K562 (cell line): Measurements from ENCODE around the gene DDAH2. TPM values are rescaled to one million over a fixed set of nuclear protein-coding genes. Genes with fewer than 3 reads are reported as not detected.

Experiments
- DMBX1 ChIP-seq: fragments of 250-450 bp; sonication (Bioruptor Pico); IDR thresholded peaks from 2 replicates; pipeline ENCODE4 v1.8.0; 2022; ENCODE audit warnings: inconsistent platforms, mild to moderate bottlenecking, moderate library complexity, borderline replicate concordance
- EWSR1 ChIP-seq: fragments of 450-650 bp; IDR thresholded peaks from 2 replicates; pipeline ENCODE4 v1.6.1; 2018; ENCODE audit warnings: borderline replicate concordance, mild to moderate bottlenecking, low read depth, moderate library complexity; ENCODE audit not compliant: partially characterized antibody
- HNRNPLL ChIP-seq: fragments of 200-400 bp; formaldehyde crosslinking; IDR thresholded peaks from 2 replicates; pipeline ENCODE4 v1.6.1; 2017; ENCODE audit warnings: low read length, low read depth, mild to moderate bottlenecking; ENCODE audit not compliant: poor library complexity, severe bottlenecking
- LARP7 ChIP-seq: fragments of 450-650 bp; IDR thresholded peaks from 2 replicates; pipeline ENCODE4 v1.6.1; 2016
- RHOXF2B ChIP-seq: fragments of 250-450 bp; sonication (Bioruptor Pico); conservative IDR thresholded peaks from 2 replicates; pipeline ENCODE4 v1.5.1; 2021
- ZNF134 ChIP-seq: fragments of 250-450 bp; sonication (Bioruptor Pico); conservative IDR thresholded peaks from 2 replicates; pipeline ENCODE4 v1.4.0; 2020
- polyA plus RNA-seq, 8 experiments: library from polyadenylated mRNA; depleted of rRNA in 4 of 8; stranded (reverse) in 5 of 8; unstranded in 3 of 8; fragments of >200 nt; fragmentation: Nextera tagmentation in 2 of 8; fragmentation: Illumina TruSeq in 1 of 8; extraction: Ambion mirVana in 2 of 8; extraction: Trizol in 1 of 8; gene quantifications; 2 replicates each; pipeline versions ENCODE4 v1.2.1 to v1.2.3, GENCODE V29; 2011 to 2014; ENCODE audit warnings: inconsistent platforms in 1 of 8, missing spikeins in 1 of 8
- total RNA-seq, 7 experiments: library from RNA; depleted of rRNA in 6 of 7; stranded (reverse); fragments of >200 nt in 6 of 7; fragmentation: Illumina TruSeq in 2 of 7; extraction: Trizol in 2 of 7; gene quantifications; 2 replicates each; pipeline versions ENCODE4 v1.2.1 to v1.2.3, GENCODE V29; 2011 to 2021; ENCODE audit warnings: low replicate concordance in 1 of 7
- TF ChIP-seq, protein P1 (sequence below): fragments of 150-350 bp; conservative IDR thresholded peaks from 2 replicates; pipeline ENCODE4 v1.6.1; 2014; ENCODE audit warnings: low read length
- TF ChIP-seq, protein P2 (sequence below): sonication (generic); formaldehyde crosslinking; IDR thresholded peaks from 2 replicates; pipeline ENCODE4 v1.8.1; 2023; ENCODE audit warnings: mild to moderate bottlenecking, missing genetic modification reagents, moderate library complexity
- TF ChIP-seq, protein P3 (sequence below), 2 experiments: fragments of 450-650 bp in 1 of 2; sonication (generic) in 1 of 2; formaldehyde crosslinking; conservative IDR thresholded peaks; 2 replicates each; pipeline versions ENCODE4 v1.4.0 to v1.8.1; 2020 to 2022; ENCODE audit warnings: mild to moderate bottlenecking in 1 of 2, missing genetic modification reagents in 1 of 2
- TF ChIP-seq, protein P4 (sequence below): fragments of 450-650 bp; formaldehyde crosslinking; IDR thresholded peaks from 2 replicates; pipeline ENCODE4 v1.4.0; 2020; ENCODE audit warnings: mild to moderate bottlenecking, moderate library complexity
- TF ChIP-seq, protein P5 (sequence below): sonication (generic); formaldehyde crosslinking; IDR thresholded peaks from 2 replicates; pipeline ENCODE4 v1.8.0; 2022; ENCODE audit warnings: mild to moderate bottlenecking, missing genetic modification reagents
- TF ChIP-seq, protein P6 (sequence below): sonication (generic); formaldehyde crosslinking; IDR thresholded peaks from 2 replicates; pipeline ENCODE4 v1.8.1; 2022; ENCODE audit warnings: missing genetic modification reagents
- TF ChIP-seq, protein P7 (sequence below): fragments of 450-650 bp; formaldehyde crosslinking; IDR thresholded peaks from 2 replicates; pipeline ENCODE4 v1.4.0; 2022; ENCODE audit warnings: mild to moderate bottlenecking, moderate library complexity

The DDAH2 gene
- total and polyA plus RNA-seq, 9 of the 15 experiments (the other 6 are each of a cell fraction or from before 2014, with no cell fraction given): 1.8 to 45.4 (median 21.4) TPM

DNA sequence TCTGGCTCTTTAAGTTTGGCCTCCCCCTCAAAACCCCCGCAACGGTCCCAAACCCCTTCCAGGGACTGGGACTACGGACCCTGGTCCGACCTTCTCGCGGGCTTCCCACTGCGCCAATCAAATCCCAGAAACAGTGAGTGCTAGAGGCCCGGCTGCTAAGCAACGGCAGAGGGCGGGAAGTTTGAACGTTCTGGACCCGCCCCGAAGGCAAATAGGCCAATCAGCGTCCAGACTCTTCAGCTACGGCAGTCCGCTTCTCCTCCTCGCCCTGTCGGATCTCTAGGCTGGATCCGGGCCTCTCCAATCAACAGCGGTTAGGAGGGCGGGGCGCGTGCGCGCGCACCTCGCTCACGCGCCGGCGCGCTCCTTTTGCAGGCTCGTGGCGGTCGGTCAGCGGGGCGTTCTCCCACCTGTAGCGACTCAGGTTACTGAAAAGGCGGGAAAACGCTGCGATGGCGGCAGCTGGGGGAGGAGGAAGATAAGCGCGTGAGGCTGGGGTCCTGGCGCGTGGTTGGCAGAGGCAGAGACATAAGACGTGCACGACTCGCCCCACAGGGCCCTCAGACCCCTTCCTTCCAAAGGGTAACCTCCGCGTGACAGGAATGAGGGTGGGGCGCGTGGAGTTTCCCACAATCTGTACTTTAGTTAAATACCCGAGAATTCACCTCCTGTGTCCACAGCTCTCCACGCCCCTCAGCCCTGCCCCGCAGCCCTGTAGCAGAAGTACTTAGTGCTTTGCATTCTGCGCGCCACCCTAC is 10.7 kb upstream of the DDAH2 start, which contains the start of gene MSH5 (continued):
- TF ChIP-seq, protein P1, sequence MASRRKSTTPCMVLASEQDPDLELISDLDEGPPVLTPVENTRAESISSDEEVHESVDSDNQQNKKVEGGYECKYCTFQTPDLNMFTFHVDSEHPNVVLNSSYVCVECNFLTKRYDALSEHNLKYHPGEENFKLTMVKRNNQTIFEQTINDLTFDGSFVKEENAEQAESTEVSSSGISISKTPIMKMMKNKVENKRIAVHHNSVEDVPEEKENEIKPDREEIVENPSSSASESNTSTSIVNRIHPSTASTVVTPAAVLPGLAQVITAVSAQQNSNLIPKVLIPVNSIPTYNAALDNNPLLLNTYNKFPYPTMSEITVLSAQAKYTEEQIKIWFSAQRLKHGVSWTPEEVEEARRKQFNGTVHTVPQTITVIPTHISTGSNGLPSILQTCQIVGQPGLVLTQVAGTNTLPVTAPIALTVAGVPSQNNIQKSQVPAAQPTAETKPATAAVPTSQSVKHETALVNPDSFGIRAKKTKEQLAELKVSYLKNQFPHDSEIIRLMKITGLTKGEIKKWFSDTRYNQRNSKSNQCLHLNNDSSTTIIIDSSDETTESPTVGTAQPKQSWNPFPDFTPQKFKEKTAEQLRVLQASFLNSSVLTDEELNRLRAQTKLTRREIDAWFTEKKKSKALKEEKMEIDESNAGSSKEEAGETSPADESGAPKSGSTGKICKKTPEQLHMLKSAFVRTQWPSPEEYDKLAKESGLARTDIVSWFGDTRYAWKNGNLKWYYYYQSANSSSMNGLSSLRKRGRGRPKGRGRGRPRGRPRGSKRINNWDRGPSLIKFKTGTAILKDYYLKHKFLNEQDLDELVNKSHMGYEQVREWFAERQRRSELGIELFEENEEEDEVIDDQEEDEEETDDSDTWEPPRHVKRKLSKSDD: peak; percentile 76
- no peak for TF ChIP-seq EWSR1
- TF ChIP-seq ZNF134 (CRISPR knock-in tag): 0 out of 2 replicates have a peak, but pooled peaks have one; percentile 13
- peak; percentile 88 for TF ChIP-seq DMBX1 (CRISPR knock-in tag)
- peak; percentile 86; the same call in 1 of the 2 replicates for TF ChIP-seq LARP7
- TF ChIP-seq, protein P2, sequence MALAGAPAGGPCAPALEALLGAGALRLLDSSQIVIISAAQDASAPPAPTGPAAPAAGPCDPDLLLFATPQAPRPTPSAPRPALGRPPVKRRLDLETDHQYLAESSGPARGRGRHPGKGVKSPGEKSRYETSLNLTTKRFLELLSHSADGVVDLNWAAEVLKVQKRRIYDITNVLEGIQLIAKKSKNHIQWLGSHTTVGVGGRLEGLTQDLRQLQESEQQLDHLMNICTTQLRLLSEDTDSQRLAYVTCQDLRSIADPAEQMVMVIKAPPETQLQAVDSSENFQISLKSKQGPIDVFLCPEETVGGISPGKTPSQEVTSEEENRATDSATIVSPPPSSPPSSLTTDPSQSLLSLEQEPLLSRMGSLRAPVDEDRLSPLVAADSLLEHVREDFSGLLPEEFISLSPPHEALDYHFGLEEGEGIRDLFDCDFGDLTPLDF (CRISPR knock-in tag): peak; percentile 99
- TF ChIP-seq, protein P3, sequence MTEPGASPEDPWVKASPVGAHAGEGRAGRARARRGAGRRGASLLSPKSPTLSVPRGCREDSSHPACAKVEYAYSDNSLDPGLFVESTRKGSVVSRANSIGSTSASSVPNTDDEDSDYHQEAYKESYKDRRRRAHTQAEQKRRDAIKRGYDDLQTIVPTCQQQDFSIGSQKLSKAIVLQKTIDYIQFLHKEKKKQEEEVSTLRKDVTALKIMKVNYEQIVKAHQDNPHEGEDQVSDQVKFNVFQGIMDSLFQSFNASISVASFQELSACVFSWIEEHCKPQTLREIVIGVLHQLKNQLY (CRISPR knock-in tag; conservative IDR thresholded peaks at IDR 0.05): peak; percentile 47 to 93; a peak in 3 of 4 replicates
- TF ChIP-seq, protein P4, sequence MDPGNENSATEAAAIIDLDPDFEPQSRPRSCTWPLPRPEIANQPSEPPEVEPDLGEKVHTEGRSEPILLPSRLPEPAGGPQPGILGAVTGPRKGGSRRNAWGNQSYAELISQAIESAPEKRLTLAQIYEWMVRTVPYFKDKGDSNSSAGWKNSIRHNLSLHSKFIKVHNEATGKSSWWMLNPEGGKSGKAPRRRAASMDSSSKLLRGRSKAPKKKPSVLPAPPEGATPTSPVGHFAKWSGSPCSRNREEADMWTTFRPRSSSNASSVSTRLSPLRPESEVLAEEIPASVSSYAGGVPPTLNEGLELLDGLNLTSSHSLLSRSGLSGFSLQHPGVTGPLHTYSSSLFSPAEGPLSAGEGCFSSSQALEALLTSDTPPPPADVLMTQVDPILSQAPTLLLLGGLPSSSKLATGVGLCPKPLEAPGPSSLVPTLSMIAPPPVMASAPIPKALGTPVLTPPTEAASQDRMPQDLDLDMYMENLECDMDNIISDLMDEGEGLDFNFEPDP (CRISPR knock-in tag): peak; percentile 80; the same call in 1 of the 2 replicates
- TF ChIP-seq RHOXF2B (CRISPR knock-in tag): peak; percentile 65; the same call in 1 of the 2 replicates
- TF ChIP-seq, protein P5, sequence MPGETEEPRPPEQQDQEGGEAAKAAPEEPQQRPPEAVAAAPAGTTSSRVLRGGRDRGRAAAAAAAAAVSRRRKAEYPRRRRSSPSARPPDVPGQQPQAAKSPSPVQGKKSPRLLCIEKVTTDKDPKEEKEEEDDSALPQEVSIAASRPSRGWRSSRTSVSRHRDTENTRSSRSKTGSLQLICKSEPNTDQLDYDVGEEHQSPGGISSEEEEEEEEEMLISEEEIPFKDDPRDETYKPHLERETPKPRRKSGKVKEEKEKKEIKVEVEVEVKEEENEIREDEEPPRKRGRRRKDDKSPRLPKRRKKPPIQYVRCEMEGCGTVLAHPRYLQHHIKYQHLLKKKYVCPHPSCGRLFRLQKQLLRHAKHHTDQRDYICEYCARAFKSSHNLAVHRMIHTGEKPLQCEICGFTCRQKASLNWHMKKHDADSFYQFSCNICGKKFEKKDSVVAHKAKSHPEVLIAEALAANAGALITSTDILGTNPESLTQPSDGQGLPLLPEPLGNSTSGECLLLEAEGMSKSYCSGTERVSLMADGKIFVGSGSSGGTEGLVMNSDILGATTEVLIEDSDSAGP (CRISPR knock-in tag): peak; percentile 76; the same call in 1 of the 2 replicates
- TF ChIP-seq, protein P6, sequence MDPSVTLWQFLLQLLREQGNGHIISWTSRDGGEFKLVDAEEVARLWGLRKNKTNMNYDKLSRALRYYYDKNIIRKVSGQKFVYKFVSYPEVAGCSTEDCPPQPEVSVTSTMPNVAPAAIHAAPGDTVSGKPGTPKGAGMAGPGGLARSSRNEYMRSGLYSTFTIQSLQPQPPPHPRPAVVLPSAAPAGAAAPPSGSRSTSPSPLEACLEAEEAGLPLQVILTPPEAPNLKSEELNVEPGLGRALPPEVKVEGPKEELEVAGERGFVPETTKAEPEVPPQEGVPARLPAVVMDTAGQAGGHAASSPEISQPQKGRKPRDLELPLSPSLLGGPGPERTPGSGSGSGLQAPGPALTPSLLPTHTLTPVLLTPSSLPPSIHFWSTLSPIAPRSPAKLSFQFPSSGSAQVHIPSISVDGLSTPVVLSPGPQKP (CRISPR knock-in tag): no peak
- TF ChIP-seq HNRNPLL: peak; percentile 72
- TF ChIP-seq, protein P7, sequence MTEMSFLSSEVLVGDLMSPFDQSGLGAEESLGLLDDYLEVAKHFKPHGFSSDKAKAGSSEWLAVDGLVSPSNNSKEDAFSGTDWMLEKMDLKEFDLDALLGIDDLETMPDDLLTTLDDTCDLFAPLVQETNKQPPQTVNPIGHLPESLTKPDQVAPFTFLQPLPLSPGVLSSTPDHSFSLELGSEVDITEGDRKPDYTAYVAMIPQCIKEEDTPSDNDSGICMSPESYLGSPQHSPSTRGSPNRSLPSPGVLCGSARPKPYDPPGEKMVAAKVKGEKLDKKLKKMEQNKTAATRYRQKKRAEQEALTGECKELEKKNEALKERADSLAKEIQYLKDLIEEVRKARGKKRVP (CRISPR knock-in tag): no peak
